ENCODE data around the gene NRXN2. TPM values are rescaled to one million over a fixed set of nuclear protein-coding genes. Genes with fewer than 3 reads are reported as not detected.

The NRXN2 gene
- total RNA-seq, 2 donors from 2014 or later, result 0.84 to 1.3 TPM

DNA sequence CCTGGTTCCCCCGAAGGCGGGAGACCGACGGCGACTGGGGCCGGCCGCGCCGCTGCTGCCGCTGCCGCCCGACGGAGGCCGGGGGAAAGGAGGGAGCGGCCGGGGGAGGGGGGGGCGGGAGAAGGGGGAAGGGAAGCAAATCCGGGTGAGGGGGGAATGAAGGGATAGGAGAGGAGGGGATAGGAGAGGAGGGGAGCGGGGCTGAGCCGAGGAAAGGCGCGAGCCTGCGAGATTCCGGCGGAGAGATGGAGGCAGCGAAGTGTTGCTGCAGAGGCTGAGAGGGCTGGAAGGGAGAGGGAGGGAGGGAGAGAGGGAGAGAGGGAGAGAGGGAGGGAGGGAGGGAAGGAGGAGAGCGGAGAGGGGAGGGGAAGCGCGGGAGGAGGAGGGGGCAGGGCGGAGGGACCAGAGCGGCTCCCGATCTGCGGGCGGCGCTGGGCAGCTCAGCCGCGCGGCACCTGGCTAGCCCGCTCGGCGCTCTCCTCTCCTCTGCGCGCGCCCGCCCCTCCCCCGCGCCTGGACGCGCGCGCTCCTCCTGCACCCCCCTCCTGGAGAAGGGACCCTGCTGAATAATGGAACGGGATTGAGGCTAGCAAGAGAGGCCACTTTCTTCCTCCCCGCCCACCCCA lies 79.6 kb downstream of the NRXN2 start:
- Mint-ChIP-seq H3K9me3 (no peaks in the 10 kb centered on the region), H3K36me3 (no peaks in the 10 kb centered on the region), H3K27ac (no peak overlapping the region)
- no peak for ATAC-seq
- no peak for DNase-seq (ENCODE audit: low spot score in 2 of 2)

DNA sequence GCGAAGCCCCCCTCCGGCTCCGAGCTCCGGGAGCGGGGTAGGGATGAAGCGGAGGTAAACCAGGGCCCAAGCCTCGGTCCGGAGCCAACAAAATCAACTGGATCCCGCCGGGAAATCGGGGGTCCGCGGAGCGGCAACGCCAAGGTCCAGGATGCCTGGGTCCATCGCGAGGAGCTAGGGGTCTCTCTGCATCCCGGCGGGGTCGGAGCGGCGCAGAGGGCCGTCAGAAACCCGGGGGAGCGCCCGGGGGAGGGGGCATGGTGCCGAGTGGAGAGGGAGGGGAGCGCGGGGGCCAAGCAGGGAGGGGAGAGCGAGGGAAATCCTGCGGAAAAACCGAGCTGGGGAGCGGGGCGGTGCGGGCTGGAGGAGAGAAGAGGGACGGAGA lies 80.1 kb downstream of the NRXN2 start:
- Mint-ChIP-seq H3K27ac (no peak overlapping the region), H3K36me3 (no peaks in the 10 kb centered on the region), H3K9me3 (no peaks in the 10 kb centered on the region)
- no peak for DNase-seq (ENCODE audit: low spot score in 2 of 2)
- ATAC-seq, result no peak

DNA sequence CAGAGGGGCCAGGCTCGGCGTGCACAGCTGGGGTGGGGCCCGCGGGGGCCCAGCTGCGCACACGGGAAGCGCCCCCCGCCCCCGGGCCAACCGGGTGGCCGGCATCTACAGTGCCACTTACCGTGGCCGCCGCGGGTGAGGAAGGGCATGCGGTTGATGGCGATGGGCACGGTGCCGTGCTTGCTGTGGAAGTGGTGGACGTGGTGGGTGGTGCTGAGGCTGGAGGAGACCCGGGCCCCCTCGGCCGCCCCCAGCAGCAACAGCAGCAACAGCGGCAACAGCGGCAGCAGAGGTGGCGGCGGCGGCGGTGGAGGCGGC lies 80.6 kb downstream of the NRXN2 start:
- no peak for ATAC-seq
- Mint-ChIP-seq H3K9me3 (no peaks in the 10 kb centered on the region), H3K27ac (no peak overlapping the region), H3K36me3 (no peaks in the 10 kb centered on the region)
- DNase-seq (ENCODE audit: low spot score in 2 of 2), result no peak

DNA sequence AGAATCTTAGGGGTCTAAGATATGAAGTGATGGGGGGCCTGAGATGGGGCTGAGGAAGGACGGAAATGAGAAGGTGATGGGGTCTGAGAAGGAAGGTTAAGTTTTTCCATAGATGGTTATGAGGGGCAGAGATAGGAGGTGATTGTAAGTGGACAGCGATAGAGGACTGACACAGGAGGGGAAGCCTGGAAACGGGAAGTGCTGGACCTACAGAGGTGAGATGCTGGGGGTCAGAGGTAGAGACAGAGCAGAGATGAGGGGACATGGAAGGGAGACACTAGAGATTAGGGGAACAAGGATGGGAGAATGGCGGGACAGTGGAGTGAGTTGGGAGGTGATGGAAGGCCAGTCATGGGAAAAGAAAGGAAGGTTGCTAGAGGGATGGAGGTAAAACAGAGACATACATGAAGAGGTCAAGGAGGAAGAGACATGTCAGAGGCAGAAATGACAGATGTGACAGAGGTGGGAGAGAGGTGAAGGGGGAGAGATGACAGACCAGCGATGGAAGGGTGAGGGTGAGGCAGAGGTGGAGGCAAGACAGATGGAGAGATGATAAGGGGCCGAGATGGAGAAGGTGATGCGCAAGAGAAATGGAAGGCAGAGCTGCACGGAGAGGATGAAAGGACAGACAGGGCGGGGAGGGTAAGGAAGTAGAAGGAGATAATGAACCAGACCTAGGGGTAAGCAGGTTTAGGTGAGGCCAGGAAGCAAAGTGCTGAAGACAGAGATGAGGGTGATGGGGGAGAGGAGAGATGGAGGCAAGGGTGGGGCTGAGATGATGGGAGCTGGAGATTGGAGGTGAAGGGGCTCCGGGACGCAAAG lies 81.2 kb downstream of the NRXN2 start:
- no peaks in the 10 kb centered on the region for H3K9me3 Mint-ChIP-seq
- DNase-seq (ENCODE audit: low spot score in 2 of 2) (no peak), ATAC-seq (no peak)
- H3K27ac Mint-ChIP-seq, result no peak overlapping the region
- H3K36me3 Mint-ChIP-seq, result no peaks in the 10 kb centered on the region

DNA sequence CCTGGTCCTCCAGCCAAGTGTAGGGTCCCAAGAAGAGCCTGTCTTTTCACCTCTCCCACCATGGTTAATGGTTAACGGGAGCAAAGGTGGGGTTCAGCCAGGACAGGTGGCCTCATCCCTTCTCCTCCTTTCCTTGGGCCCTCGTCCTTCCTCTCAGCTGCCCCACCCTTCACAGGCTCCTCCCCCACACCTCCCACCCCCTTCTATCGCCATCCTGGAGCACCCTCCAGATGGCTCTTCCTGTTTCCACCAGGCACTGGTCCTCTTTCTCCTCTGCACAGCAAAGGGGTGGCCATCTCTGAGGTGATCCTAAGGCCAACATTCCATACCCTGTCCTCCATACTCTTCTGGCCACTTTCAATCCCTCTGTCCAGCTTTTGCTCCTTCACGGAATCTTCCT lies 83.1 kb downstream of the NRXN2 start:
- DNase-seq (ENCODE audit: low spot score in 2 of 2) (no peak), ATAC-seq (no peak)
- Mint-ChIP-seq H3K9me3 (no peaks in the 10 kb centered on the region), H3K36me3 (no peaks in the 10 kb centered on the region), H3K27ac (no peak overlapping the region)

DNA sequence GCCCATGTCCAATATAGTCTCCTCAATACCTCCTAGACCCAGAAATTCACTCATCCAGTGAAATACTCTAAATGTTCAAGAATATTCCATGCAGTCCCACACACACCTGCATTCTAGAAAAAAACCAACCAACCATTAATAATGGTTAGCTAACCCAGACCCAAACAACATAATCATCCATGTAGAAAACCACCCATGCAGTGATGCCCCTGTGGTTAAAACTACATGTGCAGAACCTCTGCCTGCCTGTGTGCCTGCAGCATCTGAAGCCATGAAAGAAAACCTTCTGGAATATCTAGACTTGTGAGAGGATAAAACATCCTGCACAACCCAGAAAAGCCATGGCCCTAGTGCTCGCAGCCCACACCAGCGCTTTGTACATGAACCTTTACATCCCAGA lies 84.2 kb downstream of the NRXN2 start:
- no peaks in the 10 kb centered on the region for H3K36me3 Mint-ChIP-seq
- no peak overlapping the region for H3K27ac Mint-ChIP-seq
- no peaks in the 10 kb centered on the region for H3K9me3 Mint-ChIP-seq
- ATAC-seq, result no peak
- no peak for DNase-seq (ENCODE audit: low spot score in 2 of 2)

DNA sequence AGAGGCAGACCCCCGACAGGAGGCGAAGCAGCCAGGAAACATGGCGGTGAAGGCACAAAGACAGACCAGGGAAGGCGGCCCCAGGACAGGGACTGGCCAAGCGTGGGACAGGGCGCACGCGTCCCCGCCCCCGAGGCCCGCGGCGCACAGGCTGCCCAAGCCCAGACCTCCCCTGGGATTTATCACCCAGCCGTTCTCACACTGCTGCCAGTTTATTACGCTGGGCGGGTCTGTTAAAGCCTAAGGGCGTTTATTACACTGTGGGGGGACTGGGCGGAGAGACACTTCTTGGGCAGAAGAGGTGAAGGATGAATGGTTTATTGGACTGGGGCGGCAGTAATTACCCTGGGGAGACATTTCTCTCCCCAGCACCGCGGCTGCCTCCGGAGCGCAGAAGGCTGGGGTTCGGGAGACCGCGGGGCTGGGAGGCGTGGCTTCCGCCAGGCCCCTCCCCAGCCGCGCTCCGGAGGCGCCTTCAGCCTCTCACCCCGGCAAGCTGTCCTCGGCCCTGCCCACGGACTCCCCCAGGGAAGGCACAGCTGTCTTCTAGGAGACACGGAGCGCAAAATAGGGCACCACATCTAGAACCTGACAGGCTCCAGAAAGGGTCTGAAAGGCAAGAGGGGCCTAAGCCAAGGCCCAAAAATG lies 84.9 kb downstream of the NRXN2 start:
- H3K36me3 Mint-ChIP-seq, result no peaks in the 10 kb centered on the region
- DNase-seq (ENCODE audit: low spot score in 2 of 2), result no peak
- ATAC-seq, result no peak
- H3K27ac Mint-ChIP-seq, result no peak overlapping the region
- H3K9me3 Mint-ChIP-seq, result no peaks in the 10 kb centered on the region

DNA sequence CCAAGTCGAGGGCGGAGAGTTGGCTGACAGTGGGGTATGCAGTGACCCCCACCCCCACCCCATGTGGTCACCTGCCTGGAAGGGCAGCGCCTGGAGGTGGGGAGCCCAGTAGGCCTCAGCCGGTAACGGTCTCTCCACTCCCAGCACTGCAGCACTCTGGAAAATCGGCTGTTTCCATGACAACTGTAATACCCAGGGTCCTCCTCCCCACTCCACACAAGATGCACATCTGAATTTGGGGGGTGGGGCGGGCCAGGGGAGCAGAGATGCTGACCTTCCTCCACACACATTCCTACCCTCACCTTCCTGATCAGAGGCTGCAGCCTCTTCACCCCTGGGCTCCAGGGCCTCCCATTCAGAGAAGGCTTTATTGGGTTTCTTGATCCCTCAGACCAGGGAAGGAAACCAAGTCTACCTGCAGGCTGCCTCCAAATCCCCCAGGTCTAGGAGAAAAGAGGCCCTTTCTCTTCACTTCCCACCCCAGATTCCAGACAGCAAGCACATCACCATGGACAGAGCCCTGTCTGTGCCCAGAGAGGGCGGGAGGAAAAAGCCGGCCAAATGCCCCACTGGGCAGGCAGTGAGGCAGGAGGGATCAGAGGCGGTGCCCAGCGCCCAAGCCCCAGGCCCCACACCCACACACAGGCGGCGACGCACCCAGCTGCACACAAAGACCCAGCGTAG lies 85.5 kb downstream of the NRXN2 start:
- H3K27ac Mint-ChIP-seq, result no peak overlapping the region
- no peak for DNase-seq (ENCODE audit: low spot score in 2 of 2)
- ATAC-seq, result no peak
- H3K9me3 Mint-ChIP-seq, result no peaks in the 10 kb centered on the region
- no peaks in the 10 kb centered on the region for H3K36me3 Mint-ChIP-seq

DNA sequence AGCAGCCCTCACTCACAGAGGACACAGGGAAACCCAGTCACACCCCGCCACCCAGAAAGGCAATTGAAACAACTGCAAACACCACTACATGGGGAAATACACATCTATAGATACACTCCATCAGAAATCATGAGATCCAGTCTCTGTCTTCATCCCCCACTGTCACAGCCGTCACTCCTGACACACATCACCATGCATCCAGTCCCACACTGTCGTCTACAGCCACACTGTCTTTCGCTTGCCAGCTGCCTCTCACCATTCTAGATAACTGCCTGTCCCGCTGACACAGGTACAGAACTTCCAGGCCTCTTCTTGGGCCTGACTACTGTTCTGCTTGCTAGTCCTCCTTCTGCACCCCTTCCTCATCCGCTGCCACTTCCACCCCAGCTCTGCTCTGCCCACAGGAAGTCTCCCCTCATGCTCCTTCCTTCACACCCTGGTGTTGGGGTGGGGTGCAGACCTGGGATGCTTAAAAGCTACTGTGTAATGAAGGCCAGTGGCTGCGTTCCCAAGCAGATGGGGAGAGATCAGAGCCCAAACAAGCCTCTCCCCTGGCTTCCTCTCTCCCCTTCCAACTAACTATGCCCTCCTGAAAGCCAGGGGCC lies 89.3 kb downstream of the NRXN2 start:
- DNase-seq (ENCODE audit: low spot score in 2 of 2) (no peak), ATAC-seq (no peak)
- Mint-ChIP-seq H3K27ac (peak overlapping the region in 1 of 2 donors; percentile 16), H3K9me3 (no peaks in the 10 kb centered on the region), H3K36me3 (no peaks in the 10 kb centered on the region)

DNA sequence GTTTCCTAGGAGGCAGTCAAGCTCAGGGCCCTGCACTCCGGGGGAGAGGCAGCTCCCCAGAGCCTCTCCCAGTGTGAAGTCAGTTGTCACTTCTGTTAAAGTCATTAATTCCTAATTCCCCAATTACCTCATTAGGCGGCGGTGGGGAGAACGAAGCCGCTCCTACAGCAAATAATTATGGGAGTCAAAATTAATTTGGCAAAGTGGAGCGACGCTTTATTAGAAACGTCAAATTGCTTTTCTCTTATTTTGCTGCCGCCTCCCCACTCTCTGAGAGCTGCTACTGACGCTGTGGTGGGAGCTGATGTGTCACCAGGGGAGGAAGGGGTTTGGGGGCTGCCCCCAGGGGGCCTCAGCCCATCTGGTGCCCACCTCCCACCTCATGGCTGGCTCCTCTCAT lies 90.3 kb downstream of the NRXN2 start:
- ATAC-seq, result no peak
- H3K36me3 Mint-ChIP-seq, result no peaks in the 10 kb centered on the region
- no peak overlapping the region for H3K27ac Mint-ChIP-seq
- DNase-seq (ENCODE audit: low spot score in 2 of 2), result no peak
- H3K9me3 Mint-ChIP-seq, result no peaks in the 10 kb centered on the region

DNA sequence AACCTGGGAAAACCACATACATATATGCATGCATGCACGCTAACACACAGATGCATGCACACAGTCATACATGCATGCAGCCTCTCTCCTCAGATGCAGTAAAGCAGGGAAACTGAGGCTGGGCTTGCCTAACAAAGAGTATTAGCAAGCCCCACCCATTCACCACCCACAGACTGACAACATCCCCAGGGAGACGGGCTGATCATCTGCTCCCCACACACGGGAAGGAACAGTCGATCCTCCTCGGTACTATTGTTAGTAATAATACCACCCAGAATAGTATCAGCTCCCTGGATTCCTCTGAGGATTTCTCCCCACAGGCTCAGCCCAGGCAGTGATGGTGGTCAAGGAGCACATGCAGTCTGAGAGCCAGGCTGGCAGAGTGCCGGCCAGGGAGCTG lies 90.8 kb downstream of the NRXN2 start:
- Mint-ChIP-seq H3K36me3 (no peaks in the 10 kb centered on the region), H3K9me3 (no peaks in the 10 kb centered on the region), H3K27ac (no peak overlapping the region)
- DNase-seq (ENCODE audit: low spot score in 2 of 2) (no peak), ATAC-seq (no peak)

DNA sequence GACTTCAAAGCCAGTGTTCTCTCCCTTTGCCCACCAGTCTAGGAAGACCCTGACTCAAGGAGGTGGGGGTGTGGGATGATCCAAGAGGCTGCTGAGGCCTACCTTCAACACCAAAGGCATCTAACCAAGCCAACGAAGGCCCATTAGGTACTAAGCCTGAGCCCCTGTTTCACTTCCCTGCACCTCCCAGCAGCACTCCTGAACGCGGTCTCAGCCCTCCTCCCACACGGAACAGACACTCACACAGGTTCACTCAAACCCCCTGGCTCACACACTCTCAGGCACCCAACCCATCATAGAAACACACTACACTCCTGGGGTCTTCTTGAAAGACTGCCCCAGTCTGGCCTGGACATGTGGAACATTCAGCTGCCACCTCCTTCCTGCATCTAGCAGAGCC lies 91.3 kb downstream of the NRXN2 start:
- ATAC-seq (no peak), DNase-seq (ENCODE audit: low spot score in 2 of 2) (no peak)
- Mint-ChIP-seq H3K36me3 (no peaks in the 10 kb centered on the region), H3K27ac (no peak overlapping the region), H3K9me3 (no peaks in the 10 kb centered on the region)

DNA sequence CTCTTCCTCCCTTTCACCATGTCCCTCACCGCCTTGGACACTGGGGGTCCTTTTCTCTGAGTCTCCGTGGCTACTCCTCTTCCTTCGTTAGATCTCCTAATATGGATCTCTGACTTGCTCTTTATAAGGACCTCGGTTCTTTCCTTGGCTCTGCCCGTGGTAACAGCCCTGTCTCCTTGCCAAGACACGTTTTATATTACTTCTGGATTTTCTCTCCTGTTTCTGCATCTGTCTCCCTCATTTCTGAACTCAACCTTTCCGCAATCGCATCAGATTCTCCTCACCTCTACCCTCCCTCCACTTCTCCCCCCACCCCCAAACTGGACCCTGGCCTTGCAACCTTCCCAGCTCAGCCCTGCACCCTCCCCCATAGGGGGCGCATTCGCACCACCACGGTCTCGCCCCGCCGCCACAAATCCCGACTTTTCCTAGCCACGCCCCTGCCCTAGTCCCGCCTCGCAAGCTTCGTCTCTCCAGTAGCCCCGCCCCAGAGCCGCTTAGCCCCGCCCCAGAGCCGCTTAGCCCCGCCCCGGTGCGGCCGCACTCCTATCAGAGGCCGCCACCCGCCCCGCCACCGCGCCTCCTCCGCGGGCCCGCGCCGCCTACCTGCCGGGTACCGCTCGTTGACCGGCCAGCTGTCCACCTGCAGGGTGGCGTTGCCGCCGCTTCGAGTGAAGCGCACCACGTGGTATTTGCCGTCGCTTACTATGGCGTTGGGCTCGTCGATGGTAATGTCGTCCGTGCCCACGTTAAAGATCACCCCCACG lies 93.0 kb downstream of the NRXN2 start:
- Mint-ChIP-seq H3K27ac (no peak overlapping the region), H3K36me3 (no peaks in the 10 kb centered on the region), H3K9me3 (no peaks in the 10 kb centered on the region)
- DNase-seq (ENCODE audit: low spot score in 2 of 2) (no peak), ATAC-seq (no peak)

DNA sequence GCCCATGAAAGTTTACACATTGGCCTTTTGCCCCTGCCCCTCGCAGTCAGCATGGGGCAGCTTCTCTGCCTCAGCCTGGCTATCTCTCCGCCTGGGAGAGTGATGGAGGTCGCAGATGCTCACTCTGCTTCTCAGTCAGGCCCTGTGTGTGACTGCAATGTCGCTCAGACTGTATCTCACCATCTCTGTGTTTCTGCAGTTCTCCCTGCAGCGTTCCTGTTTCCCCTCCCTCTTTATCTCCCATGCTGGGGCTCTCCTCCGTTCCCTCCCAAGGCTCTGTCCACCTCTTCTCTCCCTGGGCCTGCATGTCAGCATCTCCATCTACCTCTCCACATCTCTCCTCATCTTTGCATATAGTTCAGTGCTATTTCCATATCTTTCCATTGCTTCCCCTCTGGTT lies 93.9 kb downstream of the NRXN2 start:
- DNase-seq (ENCODE audit: low spot score in 2 of 2) (no peak), ATAC-seq (no peak)
- H3K36me3 Mint-ChIP-seq, result no peaks in the 10 kb centered on the region
- no peaks in the 10 kb centered on the region for H3K9me3 Mint-ChIP-seq
- H3K27ac Mint-ChIP-seq, result no peak overlapping the region

DNA sequence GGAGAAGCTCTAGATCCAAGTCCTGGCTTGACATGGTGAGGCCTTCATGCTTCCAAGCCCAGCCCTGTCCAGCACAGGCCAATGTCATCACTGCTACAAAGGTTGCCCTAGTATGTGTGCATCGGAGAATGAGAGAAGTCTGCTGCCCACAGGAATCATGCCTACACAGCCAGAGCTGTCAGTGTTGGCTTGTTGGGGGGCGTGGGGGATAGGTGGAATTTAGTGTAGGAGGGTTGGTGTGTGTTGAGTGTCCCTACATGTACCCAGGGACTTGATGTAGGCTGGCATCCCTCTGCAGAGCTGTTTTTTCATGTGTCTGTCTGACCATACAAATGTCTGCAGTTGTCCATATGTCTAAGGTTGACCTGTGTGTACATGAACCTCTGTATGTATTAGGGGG lies 94.4 kb downstream of the NRXN2 start:
- Mint-ChIP-seq H3K36me3 (no peaks in the 10 kb centered on the region), H3K27ac (no peak overlapping the region), H3K9me3 (no peaks in the 10 kb centered on the region)
- DNase-seq (ENCODE audit: low spot score in 2 of 2) (no peak), ATAC-seq (no peak)

DNA sequence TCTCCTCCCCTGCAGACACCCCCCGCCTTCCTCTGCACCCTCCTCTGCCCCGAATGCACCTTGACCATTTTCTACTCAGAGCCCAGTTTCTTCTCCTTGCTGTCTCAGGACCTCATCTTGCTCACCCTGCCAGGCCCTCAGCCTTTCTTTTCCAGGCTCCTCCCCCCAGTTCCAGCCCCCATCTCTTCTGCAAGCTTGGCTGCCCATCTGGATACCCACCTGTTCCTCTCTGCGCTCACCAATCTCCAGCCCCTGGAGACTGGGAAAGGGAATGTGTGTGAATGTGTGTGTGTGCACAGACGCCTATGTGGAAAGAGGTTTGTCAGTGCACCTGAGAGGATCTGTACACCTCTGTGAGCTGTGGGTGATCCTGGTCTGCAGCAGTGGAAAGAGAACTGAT lies 95.6 kb downstream of the NRXN2 start:
- H3K36me3 Mint-ChIP-seq, result no peaks in the 10 kb centered on the region
- ATAC-seq (no peak), DNase-seq (ENCODE audit: low spot score in 2 of 2) (no peak)
- H3K27ac Mint-ChIP-seq, result no peak overlapping the region
- H3K9me3 Mint-ChIP-seq, result no peaks in the 10 kb centered on the region
